AG20443 (cell line): Measurements from ENCODE around the gene SMIM29.

Experiments
- DNase-seq: peaks from one replicate; pipeline ENCODE4 v3.0.0; 2012; ENCODE audit warnings: low spot score, mixed read lengths

Gene SMIM29

DNA sequence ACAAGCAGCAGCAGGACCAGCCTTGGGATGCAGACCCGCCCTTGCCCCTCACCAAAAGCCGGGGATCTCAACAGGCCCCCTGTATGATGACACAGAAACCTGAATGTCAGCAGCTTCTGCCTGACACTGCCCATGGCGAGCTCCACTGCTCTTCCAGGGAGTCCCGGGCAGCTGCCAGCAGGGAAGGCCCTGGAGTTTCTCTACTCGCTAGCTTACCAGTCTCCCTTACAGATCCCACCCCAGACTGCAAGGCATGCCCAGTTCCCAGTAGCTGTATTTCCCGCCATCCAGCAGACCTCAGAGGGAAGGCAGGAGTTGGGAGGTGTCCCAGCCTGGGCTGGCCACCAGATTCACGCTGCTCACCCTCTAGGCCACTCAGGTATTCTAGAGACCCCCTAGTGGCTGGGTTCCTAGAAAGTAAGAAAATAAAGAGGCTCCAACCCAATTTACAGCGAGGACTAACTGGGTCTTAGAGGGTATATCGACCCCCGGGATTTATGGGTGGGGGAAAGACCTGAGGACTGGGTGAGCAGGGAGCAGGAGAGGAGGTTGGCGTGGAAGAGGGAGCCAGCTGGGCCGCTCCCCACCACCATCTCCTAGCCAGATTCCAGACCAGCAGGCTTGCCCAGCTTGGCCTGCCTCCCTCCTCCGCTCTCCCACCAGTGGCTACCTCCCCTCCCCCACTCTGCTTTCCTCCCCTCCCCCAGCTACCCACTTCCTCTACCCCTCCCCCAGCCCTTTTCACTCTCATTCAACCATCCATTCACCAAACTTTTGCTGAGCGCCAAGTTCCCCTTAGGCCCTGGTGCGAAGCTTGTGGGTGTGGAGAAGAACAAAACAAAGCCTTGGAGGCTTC is 21.8 kb downstream of the SMIM29 start:
- no peak for DNase-seq

DNA sequence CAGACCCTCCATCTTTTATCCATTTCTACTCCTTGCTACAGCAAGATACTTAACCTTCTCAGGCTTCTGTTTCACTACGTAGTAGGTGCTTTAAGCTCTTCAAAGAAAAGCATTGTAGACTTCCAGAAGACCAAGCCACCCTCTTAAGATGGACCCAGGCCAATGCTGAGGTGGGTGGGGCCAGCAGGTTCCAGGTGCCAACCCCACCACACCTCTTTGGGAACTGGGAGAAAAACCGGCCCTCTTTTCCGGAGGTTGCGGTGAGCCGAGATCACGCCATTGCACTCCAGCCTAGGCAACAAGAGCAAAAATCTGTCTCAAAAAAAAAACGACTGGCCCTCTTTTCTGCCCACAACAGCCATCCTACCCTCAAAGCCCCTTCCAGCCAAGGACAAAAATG is 22.7 kb downstream of the SMIM29 start:
- DNase-seq, result no peak

DNA sequence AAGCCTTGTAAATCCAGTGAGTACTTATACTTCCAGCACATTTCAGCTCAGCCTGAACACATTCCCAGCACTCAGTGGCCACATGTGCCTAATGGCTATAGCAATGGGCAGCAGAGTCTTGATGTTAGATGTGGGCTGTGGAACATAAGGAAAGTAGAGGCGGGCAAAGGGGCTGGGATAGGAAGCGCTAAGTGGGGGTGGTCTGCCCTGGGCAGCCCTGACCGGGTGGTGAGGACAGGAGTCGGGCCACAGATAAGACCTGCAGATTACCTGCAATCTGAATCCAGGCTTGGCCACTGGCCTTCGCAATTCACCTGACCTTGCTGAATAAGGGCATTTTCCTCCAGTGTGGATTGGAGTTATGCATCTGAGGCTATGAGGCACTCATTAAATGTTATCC is 23.3 kb downstream of the SMIM29 start:
- DNase-seq, result no peak

DNA sequence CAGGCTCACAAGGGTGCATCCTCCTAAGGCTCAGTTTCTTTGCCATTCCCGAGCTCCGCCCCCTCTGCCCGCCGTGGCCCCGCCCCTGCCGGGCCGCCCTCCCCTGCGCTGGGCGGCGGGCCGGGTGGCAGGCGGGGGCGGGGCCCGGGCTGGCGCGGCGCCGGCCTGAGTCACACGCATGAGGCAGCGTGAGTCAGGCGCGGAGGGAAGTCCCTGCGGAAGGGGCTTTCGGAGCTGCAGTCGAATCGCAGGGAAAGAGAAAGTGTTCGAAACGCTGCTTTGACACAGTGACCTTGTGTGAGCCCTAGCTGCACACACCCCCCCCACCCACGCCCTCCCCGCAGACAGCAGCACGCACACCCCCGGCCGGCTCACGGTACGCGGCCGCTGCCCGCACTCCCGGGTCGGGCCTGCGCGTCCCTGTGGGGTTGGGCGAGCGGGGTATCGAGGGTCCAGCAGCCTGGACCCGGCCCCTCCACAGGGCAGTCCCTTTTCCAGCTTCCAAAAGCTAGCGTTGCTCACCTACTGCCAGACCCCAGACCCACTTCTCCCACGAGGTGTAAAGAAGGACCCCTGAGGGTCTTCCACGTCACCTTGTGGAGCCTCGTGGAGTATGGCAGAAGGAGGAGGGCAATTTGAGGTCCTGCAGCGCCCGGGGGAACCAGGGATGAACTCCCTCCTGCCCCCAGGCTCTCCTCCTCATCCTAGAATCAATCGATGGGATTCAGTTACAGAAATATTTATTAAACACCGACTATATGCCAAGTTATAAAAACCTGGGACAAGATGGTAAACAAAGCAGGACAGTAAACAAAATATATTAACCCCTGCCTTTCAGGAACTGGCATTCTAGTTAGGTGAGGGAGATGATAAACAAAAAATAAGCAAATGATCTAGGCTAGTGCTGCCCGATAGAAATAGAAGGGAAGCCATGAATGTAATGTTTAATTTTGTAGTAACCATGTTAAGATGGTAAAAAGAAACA is 24.6 kb downstream of the SMIM29 start:
- peak; percentile 99 for DNase-seq

DNA sequence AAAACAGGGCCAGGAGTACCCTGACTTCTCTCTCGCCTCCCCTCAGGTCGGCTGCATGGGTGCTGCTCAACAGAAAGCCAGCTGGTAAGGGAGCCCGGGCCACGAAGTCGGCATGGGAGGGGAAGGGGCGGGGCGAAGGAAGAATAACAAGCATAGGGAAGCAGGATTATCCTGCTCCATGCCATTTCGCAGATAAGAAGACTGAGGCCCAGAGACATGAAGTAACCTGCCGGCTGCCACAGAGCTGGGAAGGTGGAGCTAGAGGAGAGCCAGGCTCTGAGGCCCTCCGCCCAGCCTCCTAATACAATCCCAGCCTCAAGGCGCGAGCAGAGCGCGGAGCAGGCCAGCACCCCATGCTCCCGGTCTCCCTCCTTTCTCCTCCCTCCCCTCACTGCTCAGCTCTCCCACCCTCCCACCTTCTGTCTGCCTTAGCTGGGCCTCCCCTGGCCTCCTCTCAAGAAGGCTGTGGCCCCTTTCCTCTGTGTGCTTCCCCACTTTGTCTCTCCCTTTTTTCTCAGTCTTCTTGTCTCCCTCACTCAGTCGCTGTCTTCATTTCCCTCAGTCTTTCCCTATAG is 25.3 kb downstream of the SMIM29 start:
- DNase-seq, result no peak

DNA sequence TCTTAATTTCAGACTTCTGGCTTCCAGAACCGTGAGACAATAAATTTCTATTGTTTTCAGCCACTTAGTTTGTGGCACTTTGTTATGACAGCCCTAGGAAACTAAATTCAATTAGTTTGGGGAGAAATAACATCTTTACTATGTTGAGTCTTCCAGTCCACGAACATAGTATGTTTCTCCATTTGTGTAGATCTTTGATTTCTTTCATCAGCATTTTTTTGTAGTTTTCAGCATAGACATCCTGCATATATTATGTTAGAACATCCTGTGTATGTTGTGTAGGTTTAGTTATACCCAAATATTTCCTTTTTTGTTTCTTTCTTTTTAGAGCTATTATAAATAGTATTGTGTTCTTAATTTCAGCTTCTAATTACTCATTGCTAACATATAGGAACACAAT is 30.1 kb downstream of the SMIM29 start:
- DNase-seq, result no peak

DNA sequence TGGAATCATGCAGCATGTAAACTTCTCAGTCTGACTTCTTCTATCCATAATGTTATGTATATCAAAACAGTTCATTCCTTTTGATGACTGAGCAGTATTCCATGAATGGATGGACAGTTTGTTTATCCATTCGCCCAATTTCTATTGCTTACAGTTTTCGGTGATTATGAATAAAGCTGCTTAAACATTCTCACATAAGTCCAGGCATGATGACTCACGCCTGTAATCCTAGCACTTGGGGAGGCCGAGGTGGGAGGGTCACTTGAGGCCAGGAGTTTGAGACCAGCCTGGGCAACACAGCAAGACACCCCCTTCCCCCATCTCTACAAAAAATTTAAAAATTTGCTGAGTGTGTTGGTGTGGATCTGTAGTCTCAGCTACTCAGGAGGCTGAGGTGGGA is 35.0 kb downstream of the SMIM29 start:
- DNase-seq, result no peak

DNA sequence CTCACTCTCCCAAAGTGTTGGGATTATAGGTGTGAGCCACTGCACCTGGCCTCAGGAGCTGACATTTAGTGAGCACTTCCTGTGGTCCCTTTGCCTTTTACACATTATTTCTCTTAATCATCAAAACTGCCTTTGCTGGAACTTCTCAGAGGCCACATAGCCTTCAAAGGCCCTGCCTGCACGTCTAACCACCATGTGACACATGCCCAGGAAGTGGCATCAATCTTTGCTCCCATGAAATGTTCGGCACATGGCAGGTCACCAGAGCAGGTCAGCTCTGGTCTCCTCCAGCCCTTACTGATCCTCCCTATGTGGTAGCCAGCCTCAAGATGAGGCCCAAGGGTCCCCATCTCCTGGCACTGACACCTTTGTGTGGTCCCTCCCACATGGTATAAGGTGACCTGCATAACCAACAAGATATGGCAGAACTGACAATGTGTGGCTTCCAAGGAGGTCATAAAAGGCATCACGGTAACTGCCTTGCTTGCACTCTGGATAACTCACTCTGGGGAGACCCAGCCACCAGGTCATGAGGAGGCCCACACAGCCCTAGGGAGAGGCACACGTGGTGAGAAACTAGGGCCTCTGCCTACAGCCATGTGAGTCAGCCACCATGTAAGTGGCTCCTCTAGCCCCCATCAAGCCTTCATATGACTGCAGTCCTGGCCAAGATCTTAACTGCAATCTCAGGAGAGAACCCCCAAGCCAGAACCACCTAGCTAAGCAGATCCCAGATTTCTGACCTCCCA is 40.9 kb downstream of the SMIM29 start:
- DNase-seq, result no peak

DNA sequence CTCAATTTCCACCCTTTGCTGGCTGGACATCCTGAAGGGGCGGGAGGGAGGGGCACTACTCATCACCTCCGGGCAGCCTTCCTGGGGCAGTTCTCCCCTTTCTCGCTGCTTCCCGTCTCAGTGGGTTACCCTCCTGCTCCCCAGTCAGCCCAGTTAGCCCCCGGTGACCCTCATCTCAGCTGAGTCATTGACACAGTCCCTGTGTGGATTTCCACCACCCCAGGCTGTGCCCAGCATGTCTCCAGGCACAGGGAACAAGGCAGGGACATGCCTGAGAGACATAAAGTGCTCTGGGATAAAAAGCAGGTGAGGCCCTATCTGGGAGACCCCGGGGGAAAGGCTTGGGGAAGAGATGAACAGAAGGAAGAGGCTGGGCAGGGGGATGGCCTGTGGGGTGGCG is 42.1 kb downstream of the SMIM29 start:
- DNase-seq, result no peak

DNA sequence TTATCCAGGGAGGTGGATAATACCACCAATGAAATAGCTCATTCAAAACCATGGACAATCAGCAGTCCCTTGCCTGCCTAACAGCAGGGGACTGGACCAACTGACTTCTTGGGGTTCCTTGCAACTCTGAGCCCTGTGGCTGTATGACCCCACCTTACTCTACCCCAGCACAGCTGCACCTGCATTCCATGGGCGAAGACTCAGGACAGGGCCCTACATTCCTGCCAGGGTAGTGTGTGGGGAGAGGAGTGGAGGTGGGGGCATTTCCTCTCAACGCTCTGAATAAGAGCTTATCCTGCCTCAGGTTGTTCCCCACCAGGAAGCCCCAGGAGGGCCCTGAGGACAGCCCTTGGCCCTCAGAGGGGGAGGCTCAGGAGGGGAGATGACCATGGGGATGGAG is 42.9 kb downstream of the SMIM29 start:
- no peak for DNase-seq

DNA sequence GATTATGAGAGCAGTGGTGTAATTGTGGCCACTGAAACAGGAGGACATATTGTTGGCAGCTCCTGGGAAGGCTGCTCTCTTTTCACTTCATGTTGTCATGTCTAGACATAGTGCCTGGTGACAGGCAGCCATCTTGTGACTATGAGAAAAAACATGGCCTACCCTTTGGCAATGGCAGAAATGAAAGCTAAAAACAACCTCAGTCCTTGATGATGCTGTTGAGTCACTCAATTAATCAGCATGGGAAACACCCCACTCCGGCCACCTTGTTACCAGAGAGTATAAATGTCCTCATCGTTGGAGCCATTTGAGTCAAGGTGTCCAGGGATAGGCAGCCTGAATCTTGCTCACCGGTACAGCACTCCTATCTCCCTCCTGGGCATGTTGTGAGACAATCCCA is 43.3 kb downstream of the SMIM29 start:
- no peak for DNase-seq

DNA sequence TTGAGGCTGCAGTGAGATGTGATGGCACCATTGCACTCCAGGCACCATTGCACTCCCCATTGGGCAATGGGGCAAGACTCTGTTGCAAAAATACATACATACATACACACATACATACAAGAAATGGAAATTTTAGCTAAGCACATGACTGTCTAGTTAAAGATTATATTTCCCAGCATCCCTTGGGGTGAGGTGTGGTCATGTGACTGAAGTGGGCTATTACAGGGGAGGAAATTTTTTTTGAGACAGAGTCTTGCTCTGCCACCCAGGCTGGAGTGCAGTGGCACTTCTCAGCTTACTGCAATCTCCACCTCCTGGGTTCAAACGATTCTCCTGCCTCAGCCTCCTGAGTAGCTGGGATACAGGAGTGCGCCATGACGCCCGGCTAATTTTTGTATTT is 44.1 kb downstream of the SMIM29 start:
- no peak for DNase-seq

DNA sequence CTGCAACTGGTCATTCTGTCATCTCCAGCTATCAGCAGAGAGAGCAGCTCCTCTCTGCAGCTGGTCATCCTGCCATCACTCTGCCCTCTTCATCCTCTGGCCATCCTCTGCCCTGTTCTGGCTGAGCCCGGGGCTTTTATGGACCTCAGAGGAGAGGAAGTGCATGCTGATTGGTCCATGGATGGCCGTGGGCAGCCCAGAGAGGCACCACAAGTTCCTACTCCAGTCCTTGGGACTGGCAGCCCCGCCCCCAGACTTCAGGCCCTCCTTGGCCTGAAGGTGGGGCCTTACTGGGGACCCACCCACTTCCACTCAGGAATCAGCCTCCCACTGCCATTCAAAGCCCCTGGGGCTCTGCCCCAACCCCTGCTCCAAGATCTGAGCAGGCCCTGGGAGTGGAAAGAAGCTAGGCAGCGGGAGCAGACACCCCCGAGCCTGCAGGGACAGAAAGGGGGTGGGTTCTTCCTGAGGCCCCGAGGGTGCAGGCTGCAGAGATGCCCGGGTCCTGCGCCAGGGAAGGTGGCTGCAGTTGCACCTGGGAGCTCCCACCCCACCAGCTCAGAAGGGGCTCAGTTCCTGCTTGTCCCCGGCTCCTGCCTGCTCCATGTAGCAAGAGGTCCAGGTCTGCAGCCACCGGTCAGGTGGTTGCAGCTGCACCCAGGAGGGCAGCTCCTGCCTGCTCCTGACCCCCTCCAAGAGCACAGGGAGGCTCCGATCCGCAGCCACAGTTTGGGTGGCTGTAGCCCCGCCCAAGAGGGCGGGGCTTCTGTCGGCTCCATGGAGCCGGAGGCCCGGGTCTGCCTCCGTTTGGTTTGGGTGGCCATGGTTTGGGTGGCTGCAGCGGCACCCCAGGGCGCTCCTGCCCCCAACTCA is 46.2 kb downstream of the SMIM29 start:
- no peak for DNase-seq

DNA sequence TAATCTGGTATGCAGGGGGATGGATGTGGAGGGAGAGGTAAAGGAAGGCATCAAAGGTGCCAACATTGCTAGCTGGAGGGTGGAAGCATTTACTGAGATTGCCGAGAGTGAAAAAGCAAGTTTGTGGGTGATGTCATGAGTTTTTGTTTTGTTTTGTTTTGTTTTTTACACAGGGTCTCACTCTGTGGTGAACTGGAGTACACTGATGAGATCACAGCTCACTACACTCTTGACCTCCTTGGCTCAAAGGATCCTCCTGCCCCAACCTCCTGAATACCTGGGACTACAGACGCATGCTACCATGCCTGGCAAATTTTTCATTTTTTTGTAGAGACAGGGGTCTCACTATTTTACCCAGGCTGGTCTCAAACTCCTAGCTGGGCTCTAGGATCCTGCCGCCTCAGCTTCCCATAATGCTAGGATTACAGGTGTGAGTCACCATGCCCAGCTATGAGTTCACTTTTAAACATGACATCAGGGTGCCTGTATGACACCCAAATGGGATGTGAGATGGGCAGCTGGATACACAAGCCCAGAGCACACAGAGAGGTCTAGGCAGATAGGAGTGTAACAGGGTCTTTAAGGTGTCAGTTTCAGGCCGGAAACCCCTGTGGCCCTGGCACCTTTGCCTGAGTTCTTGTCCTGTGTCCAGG is 47.2 kb downstream of the SMIM29 start:
- DNase-seq, result no peak

DNA sequence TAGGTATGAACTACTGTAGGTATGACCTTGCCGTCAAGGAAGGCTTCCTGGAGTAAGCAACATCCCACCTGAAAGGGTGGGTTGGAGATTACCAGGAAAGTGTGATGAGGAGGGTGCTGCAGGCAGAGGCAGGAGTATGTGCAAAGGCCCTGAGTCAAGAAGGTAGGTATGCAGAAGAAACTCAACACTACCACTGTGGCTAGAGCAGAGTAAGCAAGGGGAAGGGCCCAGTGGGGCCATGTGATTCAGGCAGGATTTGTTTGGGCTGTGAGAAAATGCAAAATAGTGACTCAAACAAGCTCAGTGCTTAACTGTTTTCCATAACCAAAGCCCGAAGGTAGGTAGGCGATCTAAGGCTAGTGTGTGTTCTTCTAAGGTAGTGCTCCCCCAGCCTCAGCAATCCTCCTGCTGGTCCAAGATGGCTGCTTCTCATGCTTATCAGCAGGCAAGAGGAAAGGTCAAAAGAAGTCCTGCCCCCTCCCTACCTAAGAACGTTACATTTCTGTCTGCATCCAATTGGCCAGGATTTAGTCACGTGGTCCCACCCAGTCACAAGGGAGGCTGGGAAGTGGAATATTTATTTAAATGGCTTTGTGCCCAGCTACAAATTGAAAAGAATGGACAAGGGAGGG is 48.4 kb downstream of the SMIM29 start:
- no peak for DNase-seq

DNA sequence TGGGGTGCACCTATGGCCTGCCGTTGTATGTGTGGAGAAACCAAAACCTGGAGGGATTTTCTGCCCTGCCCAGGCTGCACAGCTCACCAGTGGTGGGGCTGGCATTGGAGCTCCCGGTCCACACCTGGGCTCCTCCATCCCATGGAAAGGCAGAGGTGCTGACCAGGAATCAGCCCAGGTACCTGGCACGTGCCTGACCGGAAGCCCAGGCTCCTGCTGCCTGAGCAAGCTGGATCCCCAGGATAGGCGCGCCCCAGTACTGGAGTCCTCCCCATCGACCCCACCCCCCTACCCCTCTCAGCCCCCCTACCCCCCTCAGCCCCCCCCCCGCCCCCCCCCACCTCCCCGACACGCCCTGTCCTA is 52.0 kb downstream of the SMIM29 start:
- DNase-seq, result no peak
